H1 (cell line): ENCODE results near the gene FKBP1A. TPM values are rescaled to one million over a fixed set of nuclear protein-coding genes. Genes with fewer than 3 reads are reported as not detected.

ENCODE experiments used
- CTCF ChIA-PET: fragments of 300-600 bp; sonication (Branson Sonifier 250); formaldehyde crosslinking; loops from one replicate; lab custom pipeline; 2021; ENCODE audit not compliant: partially characterized antibody; lab: Charles Lee
- POLR2A ChIA-PET: fragments of 300-600 bp; sonication (Branson Sonifier 250); formaldehyde crosslinking; loops from one replicate; lab custom pipeline; 2021; ENCODE audit warnings: inconsistent platforms; ENCODE audit not compliant: partially characterized antibody; lab: Charles Lee
- DNase-seq, 2 experiments: peaks; one replicate each; pipeline versions ENCODE4 v3.0.0 to v3.0.0-alpha.2; 2010 to 2022; ENCODE audit warnings: low spot score in 2 of 2, low read depth in 1 of 2, mixed read lengths in 1 of 2
- FAIRE-seq: peaks from 2 replicates; lab custom pipeline; 2011; peaks lifted over from hg19 to GRCh38; lab: Jason Lieb, UNC
- H2AFZ ChIP-seq: 2 replicates; pipeline ENCODE4 v1.8.1; 2012; ENCODE audit warnings: low read length, inconsistent platforms
- H2AK5ac ChIP-seq: 2 replicates; pipeline ENCODE4 v1.6.1; 2013; ENCODE audit warnings: low read depth, low read length
- H2BK120ac ChIP-seq: replicated peaks from 2 replicates; pipeline ENCODE3; 2013; ENCODE audit warnings: low read depth, low read length, inconsistent platforms
- H2BK12ac ChIP-seq: 2 replicates; pipeline ENCODE4 v1.6.1; 2013; ENCODE audit warnings: low read depth, low read length
- H2BK15ac ChIP-seq: 2 replicates; pipeline ENCODE4 v1.6.1; 2013; ENCODE audit warnings: low read length
- H2BK20ac ChIP-seq: 2 replicates; pipeline ENCODE4 v1.6.1; 2013; ENCODE audit warnings: low read length
- H2BK5ac ChIP-seq: 2 replicates; pipeline ENCODE4 v1.6.1; 2013; ENCODE audit warnings: low read depth, low read length
- H3K14ac ChIP-seq: 2 replicates; pipeline ENCODE4 v1.6.1; 2013; ENCODE audit warnings: inconsistent platforms; ENCODE audit not compliant: insufficient read length
- H3K18ac ChIP-seq: 2 replicates; pipeline ENCODE4 v1.6.1; 2013; ENCODE audit warnings: low read length; ENCODE audit errors: extremely low read depth
- H3K23ac ChIP-seq: 2 replicates; pipeline ENCODE4 v1.6.1; 2013; ENCODE audit warnings: inconsistent platforms; ENCODE audit not compliant: insufficient read length
- H3K23me2 ChIP-seq: 2 replicates; pipeline ENCODE4 v1.6.1; 2013; ENCODE audit warnings: low read depth, low read length
- H3K27ac ChIP-seq: 2 replicates; pipeline ENCODE4 v1.6.1; 2011; ENCODE audit warnings: low read depth, low read length, inconsistent platforms
- H3K27me3 ChIP-seq, 4 experiments: replicated peaks in 1 of 4; 1 replicate in 1 of 4; 2 replicates in 3 of 4; pipeline versions ENCODE4 v1.6.1 to v1.8.1; 2011 to 2013; ENCODE audit warnings: low read length in 3 of 4, mild to moderate bottlenecking in 3 of 4, inconsistent platforms in 2 of 4, mixed read lengths in 2 of 4, moderate library complexity in 1 of 4; ENCODE audit not compliant: control insufficient read depth in 3 of 4, insufficient read depth in 3 of 4; ENCODE audit errors: extremely low read depth in 1 of 4
- H3K36me3 ChIP-seq, 4 experiments: 2 replicates each; pipeline versions ENCODE4 v1.6.1 to v1.8.1; 2011 to 2013; ENCODE audit warnings: mild to moderate bottlenecking in 4 of 4, low read length in 3 of 4, moderate library complexity in 2 of 4, control low read depth in 1 of 4, inconsistent platforms in 1 of 4; ENCODE audit not compliant: insufficient read depth in 4 of 4, control insufficient read depth in 2 of 4
- H3K4ac ChIP-seq: replicated peaks from 2 replicates; pipeline ENCODE3; 2013; ENCODE audit warnings: low read length, low read depth, mixed read lengths, inconsistent platforms; ENCODE audit not compliant: insufficient read length
- H3K4me1 ChIP-seq, 4 experiments: replicated peaks in 1 of 4; 1 replicate in 1 of 4; 2 replicates in 3 of 4; pipeline versions ENCODE4 v1.6.1 to v1.8.1; 2011 to 2013; ENCODE audit warnings: low read length in 3 of 4, inconsistent platforms in 2 of 4, mixed read lengths in 1 of 4; ENCODE audit not compliant: insufficient read depth in 4 of 4, control insufficient read depth in 3 of 4
- H3K4me2 ChIP-seq, 2 experiments: 2 replicates each; pipeline versions ENCODE4 v1.6.1 to v1.8.1; 2011 to 2013; ENCODE audit warnings: low read depth in 2 of 2, low read length in 2 of 2, control low read depth in 1 of 2, inconsistent platforms in 1 of 2, mild to moderate bottlenecking in 1 of 2; ENCODE audit not compliant: insufficient read depth in 1 of 2
- H3K4me3 ChIP-seq, 4 experiments: fragments of 200-600, 300-600 bp in 1 of 4; sonication (generic), shearing (Covaris generic), sonication (Bioruptor Twin) in 1 of 4; 2 replicates each; pipeline versions ENCODE4 v1.5.1 to v1.8.1; 2011 to 2016; ENCODE audit warnings: low read length in 4 of 4, low read depth in 3 of 4, control low read depth in 2 of 4, inconsistent platforms in 2 of 4, mild to moderate bottlenecking in 2 of 4, mixed read lengths in 1 of 4, moderate library complexity in 1 of 4; ENCODE audit not compliant: insufficient read depth in 2 of 4; ENCODE audit errors: extremely low read depth in 1 of 4
- H3K56ac ChIP-seq: replicated peaks from 2 replicates; pipeline ENCODE3; 2013; ENCODE audit warnings: low read depth, mild to moderate bottlenecking, mixed read lengths, low read length, inconsistent platforms; ENCODE audit not compliant: insufficient read length
- H3K79me1 ChIP-seq: 2 replicates; pipeline ENCODE4 v1.6.1; 2013; ENCODE audit warnings: low read depth, low read length, control low read depth
- H3K79me2 ChIP-seq, 2 experiments: 2 replicates each; pipeline versions ENCODE4 v1.6.1 to v1.8.1; 2012 to 2013; ENCODE audit warnings: low read length in 2 of 2, mild to moderate bottlenecking in 2 of 2, inconsistent platforms in 1 of 2; ENCODE audit not compliant: insufficient read depth in 2 of 2, control insufficient read depth in 1 of 2
- H3K9ac ChIP-seq, 4 experiments: replicated peaks in 1 of 4; 1 replicate in 1 of 4; 2 replicates in 3 of 4; pipeline versions ENCODE4 v1.6.1 to v1.8.1; 2011 to 2013; ENCODE audit warnings: low read depth in 3 of 4, low read length in 3 of 4, control low read depth in 2 of 4, mild to moderate bottlenecking in 2 of 4, moderate library complexity in 2 of 4, inconsistent platforms in 1 of 4; ENCODE audit errors: extremely low read depth in 1 of 4
- H3K9me3 ChIP-seq, 2 experiments: 2 replicates each; pipeline versions ENCODE4 v1.6.1 to v1.8.1; 2012 to 2013; ENCODE audit warnings: mild to moderate bottlenecking in 2 of 2, moderate library complexity in 2 of 2, control low read depth in 1 of 2, inconsistent platforms in 1 of 2, low read depth in 1 of 2, low read length in 1 of 2, mixed read lengths in 1 of 2; ENCODE audit not compliant: insufficient read depth in 2 of 2
- H4K20me1 ChIP-seq, 2 experiments: replicated peaks in 1 of 2; 2 replicates each; pipeline versions ENCODE3 to v1.8.1; 2011 to 2013; ENCODE audit warnings: inconsistent platforms in 2 of 2, low read length in 2 of 2, mild to moderate bottlenecking in 1 of 2; ENCODE audit not compliant: insufficient read depth in 2 of 2, control insufficient read depth in 1 of 2
- H4K5ac ChIP-seq: 2 replicates; pipeline ENCODE4 v1.6.1; 2013; ENCODE audit warnings: low read length, low read depth, mixed read lengths, inconsistent platforms; ENCODE audit not compliant: insufficient read length
- H4K8ac ChIP-seq: 2 replicates; pipeline ENCODE4 v1.8.0; 2013; ENCODE audit warnings: mild to moderate bottlenecking, moderate library complexity, low read length, inconsistent platforms; ENCODE audit not compliant: insufficient read depth; ENCODE audit errors: extremely low read depth
- H4K91ac ChIP-seq: replicated peaks from 2 replicates; pipeline ENCODE3; 2013; ENCODE audit warnings: low read length, mixed read lengths, inconsistent platforms; ENCODE audit not compliant: insufficient read length
- HDAC2 ChIP-seq, 2 experiments: fragments of 300-600 bp in 1 of 2; sonication (generic) in 1 of 2; IDR thresholded peaks; 2 replicates each; pipeline ENCODE4 v1.6.1; 2011 to 2012; ENCODE audit warnings: low read depth in 2 of 2, low read length in 2 of 2, mild to moderate bottlenecking in 2 of 2, moderate library complexity in 2 of 2, borderline replicate concordance in 1 of 2, inconsistent platforms in 1 of 2
- POU5F1 ChIP-seq: IDR thresholded peaks from 2 replicates; pipeline ENCODE4 v1.6.1; 2011; ENCODE audit warnings: low read depth, mild to moderate bottlenecking, low read length, moderate library complexity
- polyA plus RNA-seq, 7 experiments: library from polyadenylated mRNA; depleted of rRNA in 3 of 7; stranded (reverse) in 5 of 7; unstranded in 2 of 7; fragments of >200 nt in 5 of 7; fragments of 200-250 nt in 2 of 7; gene quantifications; 1 replicate in 5 of 7; 2 replicates in 1 of 7; 4 replicates in 1 of 7; pipeline versions ENCODE4 v1.2.1 to v1.2.3, GENCODE V29; 2011 to 2013; ENCODE audit warnings: missing spikeins in 2 of 7, mixed read lengths in 2 of 7
- total RNA-seq: library from RNA; stranded (reverse); fragmentation: NEBNext Ultra II Directional; extraction: Animal tissue kit (Norgen Biotek cat#: 25700); gene quantifications from 2 replicates; pipeline ENCODE4 v1.2.1, GENCODE V29; 2021
- TF ChIP-seq, protein P1 (sequence below): IDR thresholded peaks from 2 replicates; pipeline ENCODE4 v1.6.1; 2011; ENCODE audit warnings: low read length, improper control_type of control experiment

FKBP1A gene
- total and polyA plus RNA-seq, 2 of the 8 experiments (the other 6 are each of a cell fraction or from before 2014, with no cell fraction given), result 250 to 685 TPM

DNA sequence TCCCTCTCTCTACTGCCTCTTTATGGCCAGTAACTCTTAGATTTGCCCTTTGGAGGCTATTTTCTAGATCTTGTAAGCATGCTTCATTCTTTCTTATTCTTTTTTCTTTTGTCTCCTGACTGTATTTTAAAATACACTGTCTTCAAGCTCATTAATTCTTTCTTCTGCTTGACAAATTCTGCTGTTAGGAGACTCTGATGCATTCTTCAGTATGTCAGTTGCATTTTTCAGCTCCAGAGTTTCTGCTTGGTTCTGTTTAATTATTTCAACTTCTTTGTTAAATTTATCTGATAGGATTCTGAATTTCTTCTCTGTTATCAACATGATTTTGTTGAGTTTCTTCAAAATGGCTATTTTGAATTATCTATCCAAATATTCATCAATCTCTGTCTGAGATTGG is 38.9 kb downstream of the FKBP1A start:
- H3K23ac ChIP-seq, result no peak overlapping the region
- peaks cover 0 to 2% of the 10 kb centered on the region in 2 experiments for H4K20me1 ChIP-seq
- H4K5ac ChIP-seq, result no peak overlapping the region
- no peak overlapping the region for H3K9ac ChIP-seq
- no peak overlapping the region for H3K4ac ChIP-seq
- no peaks in the 10 kb centered on the region for H3K79me2 ChIP-seq
- H3K36me3 ChIP-seq, result peaks cover 0 to 10% (median 2%) of the 10 kb centered on the region in 4 experiments; a peak in 2 of 8 replicates
- H2BK120ac ChIP-seq, result no peak overlapping the region
- no peaks in the 10 kb centered on the region for H3K9me3 ChIP-seq
- DNase-seq, result no peak
- H3K23me2 ChIP-seq, result no peaks in the 10 kb centered on the region
- POLR2A ChIA-PET, result interaction anchor here (1.4 to 1.7 kb wide), 3 partner anchors 10 to 29 kb away, joined by 3 to 6 read pairs (median 6); no protein-coding TSS in a partner anchor
- H2BK15ac ChIP-seq, result no peak overlapping the region
- no peak overlapping the region for H3K56ac ChIP-seq
- H3K4me3 ChIP-seq, result no peak overlapping the region
- H3K27ac ChIP-seq, result no peak overlapping the region
- H2AFZ ChIP-seq, result no peak overlapping the region
- no peak overlapping the region for H3K18ac ChIP-seq
- H2BK20ac ChIP-seq, result no peak overlapping the region
- TF ChIP-seq HDAC2 (IDR thresholded peaks at IDR 0.05; ENCODE audit: borderline replicate concordance in 1 of 2, low read depth in 2 of 2, low read length in 2 of 2), result no peak
- no peak for TF ChIP-seq POU5F1
- TF ChIP-seq, protein P1, sequence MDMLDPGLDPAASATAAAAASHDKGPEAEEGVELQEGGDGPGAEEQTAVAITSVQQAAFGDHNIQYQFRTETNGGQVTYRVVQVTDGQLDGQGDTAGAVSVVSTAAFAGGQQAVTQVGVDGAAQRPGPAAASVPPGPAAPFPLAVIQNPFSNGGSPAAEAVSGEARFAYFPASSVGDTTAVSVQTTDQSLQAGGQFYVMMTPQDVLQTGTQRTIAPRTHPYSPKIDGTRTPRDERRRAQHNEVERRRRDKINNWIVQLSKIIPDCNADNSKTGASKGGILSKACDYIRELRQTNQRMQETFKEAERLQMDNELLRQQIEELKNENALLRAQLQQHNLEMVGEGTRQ, result no peak
- H4K8ac ChIP-seq, result no peak overlapping the region
- H3K79me1 ChIP-seq, result no peaks in the 10 kb centered on the region
- H3K14ac ChIP-seq, result no peak overlapping the region
- H2BK12ac ChIP-seq, result no peak overlapping the region
- no peaks in the 10 kb centered on the region for H3K4me1 ChIP-seq
- no peak overlapping the region for H4K91ac ChIP-seq
- no peaks in the 10 kb centered on the region for H3K27me3 ChIP-seq
- no peak overlapping the region for H2AK5ac ChIP-seq
- CTCF ChIA-PET, result interaction anchor here (0.6 to 0.9 kb wide), 2 partner anchors 9 to 179 kb away, joined by 3 to 4 read pairs; no protein-coding TSS in a partner anchor
- H3K4me2 ChIP-seq, result no peak overlapping the region
- no peak for FAIRE-seq
- no peak overlapping the region for H2BK5ac ChIP-seq
